Measurements from ENCODE around the gene APBB2. TPM values are rescaled to one million over a fixed set of nuclear protein-coding genes. Genes with fewer than 3 reads are reported as not detected.
A peak's percentile ranks its signal among the peaks of the same experiment; 100 is the strongest.

APBB2 gene
- total and polyA plus RNA-seq, 2 experiments from 2014 or later = 35.8 to 74.8 TPM

GRCh38 chr4:41179498-41180195, 34.7 kb downstream of the APBB2 start (continued):
- TF ChIP-seq, protein P1, sequence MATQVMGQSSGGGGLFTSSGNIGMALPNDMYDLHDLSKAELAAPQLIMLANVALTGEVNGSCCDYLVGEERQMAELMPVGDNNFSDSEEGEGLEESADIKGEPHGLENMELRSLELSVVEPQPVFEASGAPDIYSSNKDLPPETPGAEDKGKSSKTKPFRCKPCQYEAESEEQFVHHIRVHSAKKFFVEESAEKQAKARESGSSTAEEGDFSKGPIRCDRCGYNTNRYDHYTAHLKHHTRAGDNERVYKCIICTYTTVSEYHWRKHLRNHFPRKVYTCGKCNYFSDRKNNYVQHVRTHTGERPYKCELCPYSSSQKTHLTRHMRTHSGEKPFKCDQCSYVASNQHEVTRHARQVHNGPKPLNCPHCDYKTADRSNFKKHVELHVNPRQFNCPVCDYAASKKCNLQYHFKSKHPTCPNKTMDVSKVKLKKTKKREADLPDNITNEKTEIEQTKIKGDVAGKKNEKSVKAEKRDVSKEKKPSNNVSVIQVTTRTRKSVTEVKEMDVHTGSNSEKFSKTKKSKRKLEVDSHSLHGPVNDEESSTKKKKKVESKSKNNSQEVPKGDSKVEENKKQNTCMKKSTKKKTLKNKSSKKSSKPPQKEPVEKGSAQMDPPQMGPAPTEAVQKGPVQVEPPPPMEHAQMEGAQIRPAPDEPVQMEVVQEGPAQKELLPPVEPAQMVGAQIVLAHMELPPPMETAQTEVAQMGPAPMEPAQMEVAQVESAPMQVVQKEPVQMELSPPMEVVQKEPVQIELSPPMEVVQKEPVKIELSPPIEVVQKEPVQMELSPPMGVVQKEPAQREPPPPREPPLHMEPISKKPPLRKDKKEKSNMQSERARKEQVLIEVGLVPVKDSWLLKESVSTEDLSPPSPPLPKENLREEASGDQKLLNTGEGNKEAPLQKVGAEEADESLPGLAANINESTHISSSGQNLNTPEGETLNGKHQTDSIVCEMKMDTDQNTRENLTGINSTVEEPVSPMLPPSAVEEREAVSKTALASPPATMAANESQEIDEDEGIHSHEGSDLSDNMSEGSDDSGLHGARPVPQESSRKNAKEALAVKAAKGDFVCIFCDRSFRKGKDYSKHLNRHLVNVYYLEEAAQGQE (IDR thresholded peaks at IDR 0.05; ENCODE audit: unreplicated experiment) = no peak
- TF ChIP-seq CREB1 (CRISPR knock-in tag; IDR thresholded peaks at IDR 0.05; ENCODE audit: low read depth) = no peak
- TF ChIP-seq POLR2AphosphoS5 (IDR thresholded peaks at IDR 0.05; ENCODE audit: low read depth) = no peak
- no peak for TF ChIP-seq STAT1 (IDR thresholded peaks at IDR 0.05; ENCODE audit: unreplicated experiment)
- TF ChIP-seq ZNF331 (CRISPR knock-in tag; IDR thresholded peaks at IDR 0.05; ENCODE audit: low read depth) = no peak
- no peak for TF ChIP-seq JUNB (IDR thresholded peaks at IDR 0.05; ENCODE audit: unreplicated experiment)

- H3K4me2 ChIP-seq = peak overlapping the region; percentile 55
- peaks cover 16% of the 10 kb centered on the region for H3K4me1 ChIP-seq (ENCODE audit: insufficient read depth)
- no peak overlapping the region for H3K27ac ChIP-seq (ENCODE audit: low read depth)
- no peak overlapping the region for H2AFZ ChIP-seq
- H4K20me1 ChIP-seq (replicated peaks; ENCODE audit: insufficient read depth) = no peaks in the 10 kb centered on the region
- peaks cover 10% of the 10 kb centered on the region; the same call in 1 of the 2 replicates for H3K9me2 ChIP-seq (ENCODE audit: insufficient read depth)
- Mint-ChIP-seq H3K27me3 (ENCODE audit: insufficient read depth, low read depth, poor library complexity) (peaks cover 1% of the 10 kb centered on the region), H3K4me1 (peaks cover 24% of the 10 kb centered on the region), H3K9me3 (peaks cover 2% of the 10 kb centered on the region; the same call in 1 of the 3 replicates), H3K36me3 (ENCODE audit: low read depth) (peaks cover 6% of the 10 kb centered on the region; the same call in 1 of the 3 replicates), H3K27ac (no peak overlapping the region; the same call in 1 of the 2 replicates), H3K4me3 (peak overlapping the region; percentile 4; the same call in 1 of the 3 replicates)
- ATAC-seq (peak; percentile 80), DNase-seq (ENCODE audit: low spot score) (no peak)
- H3K79me2 ChIP-seq (replicated peaks; ENCODE audit: insufficient read depth) = peaks cover 73% of the 10 kb centered on the region
- H3K4me3 ChIP-seq = no peak overlapping the region
- no peaks in the 10 kb centered on the region for H3K27me3 ChIP-seq (ENCODE audit: insufficient read depth)
- no peaks in the 10 kb centered on the region for H3F3A ChIP-seq (replicated peaks; ENCODE audit: low read depth)
- H3K36me3 ChIP-seq (ENCODE audit: insufficient read depth) = no peaks in the 10 kb centered on the region
- TF ChIP-seq CTCF (conservative IDR thresholded peaks at IDR 0.05; ENCODE audit: low read depth in 2 of 2) (no peak), EZH2phosphoT487 (IDR thresholded peaks at IDR 0.05; ENCODE audit: unreplicated experiment) (no peak), NANOG (IDR thresholded peaks at IDR 0.05; ENCODE audit: borderline replicate concordance) (no peak), JUNB (IDR thresholded peaks at IDR 0.05; ENCODE audit: unreplicated experiment) (no peak), CREB1 (CRISPR knock-in tag; IDR thresholded peaks at IDR 0.05; ENCODE audit: low read depth) (no peak), ZNF331 (CRISPR knock-in tag; IDR thresholded peaks at IDR 0.05; ENCODE audit: low read depth) (no peak), STAT1 (IDR thresholded peaks at IDR 0.05; ENCODE audit: unreplicated experiment) (no peak)
- TF ChIP-seq, protein P1 (IDR thresholded peaks at IDR 0.05; ENCODE audit: unreplicated experiment) = no peak
Measured at GRCh38 chr4:41178372-41179370, 35.7 kb downstream of the APBB2 start.
